ENCODE results near the gene OSBP2. TPM values are rescaled to one million over a fixed set of nuclear protein-coding genes. Genes with fewer than 3 reads are reported as not detected.

Gene OSBP2
- total RNA-seq, 1 donor from 2014 or later: 15.8 TPM

DNA sequence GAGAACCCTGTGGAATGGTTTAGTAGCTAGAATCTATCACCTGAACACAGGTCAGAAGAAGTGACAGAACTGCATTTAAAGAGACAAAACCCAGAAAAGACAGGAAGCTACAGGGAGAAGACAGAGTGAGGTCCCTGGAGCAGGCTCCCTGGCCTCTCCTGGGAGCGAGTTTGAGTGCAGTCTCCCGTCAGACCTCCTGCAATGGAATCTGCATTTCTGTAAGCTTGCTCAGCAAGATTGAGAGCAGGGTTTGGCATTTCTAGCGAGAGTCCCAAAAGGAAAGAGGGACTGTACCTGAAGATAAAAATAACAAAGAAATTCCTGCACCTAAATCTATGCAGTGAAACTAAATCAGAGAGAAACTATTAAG is 199.7 kb downstream of the OSBP2 start:
- no peaks in the 10 kb centered on the region for H3K27me3 Mint-ChIP-seq (ENCODE audit: low read depth)
- TF ChIP-seq, protein P1, sequence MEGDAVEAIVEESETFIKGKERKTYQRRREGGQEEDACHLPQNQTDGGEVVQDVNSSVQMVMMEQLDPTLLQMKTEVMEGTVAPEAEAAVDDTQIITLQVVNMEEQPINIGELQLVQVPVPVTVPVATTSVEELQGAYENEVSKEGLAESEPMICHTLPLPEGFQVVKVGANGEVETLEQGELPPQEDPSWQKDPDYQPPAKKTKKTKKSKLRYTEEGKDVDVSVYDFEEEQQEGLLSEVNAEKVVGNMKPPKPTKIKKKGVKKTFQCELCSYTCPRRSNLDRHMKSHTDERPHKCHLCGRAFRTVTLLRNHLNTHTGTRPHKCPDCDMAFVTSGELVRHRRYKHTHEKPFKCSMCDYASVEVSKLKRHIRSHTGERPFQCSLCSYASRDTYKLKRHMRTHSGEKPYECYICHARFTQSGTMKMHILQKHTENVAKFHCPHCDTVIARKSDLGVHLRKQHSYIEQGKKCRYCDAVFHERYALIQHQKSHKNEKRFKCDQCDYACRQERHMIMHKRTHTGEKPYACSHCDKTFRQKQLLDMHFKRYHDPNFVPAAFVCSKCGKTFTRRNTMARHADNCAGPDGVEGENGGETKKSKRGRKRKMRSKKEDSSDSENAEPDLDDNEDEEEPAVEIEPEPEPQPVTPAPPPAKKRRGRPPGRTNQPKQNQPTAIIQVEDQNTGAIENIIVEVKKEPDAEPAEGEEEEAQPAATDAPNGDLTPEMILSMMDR (IDR thresholded peaks at IDR 0.05; ENCODE audit: unreplicated experiment): no peak
- no peak overlapping the region for H3K27ac Mint-ChIP-seq
- H3K4me3 Mint-ChIP-seq: no peak overlapping the region
- DNase-seq (ENCODE audit: low spot score in 2 of 2, unreplicated experiment in 2 of 2): no peak
- peaks cover 22% of the 10 kb centered on the region for H3K36me3 Mint-ChIP-seq
- peaks cover 8% of the 10 kb centered on the region for H3K9me3 Mint-ChIP-seq
- H3K4me1 Mint-ChIP-seq: no peaks in the 10 kb centered on the region

- TF ChIP-seq, protein P1 (IDR thresholded peaks at IDR 0.05; ENCODE audit: unreplicated experiment): no peak
- Mint-ChIP-seq H3K27me3 (ENCODE audit: low read depth) (no peaks in the 10 kb centered on the region), H3K36me3 (peaks cover 22% of the 10 kb centered on the region), H3K27ac (no peak overlapping the region), H3K4me3 (no peak overlapping the region), H3K9me3 (peaks cover 13% of the 10 kb centered on the region), H3K4me1 (no peaks in the 10 kb centered on the region)
- DNase-seq (ENCODE audit: low spot score in 2 of 2, unreplicated experiment in 2 of 2): no peak
Observed at GRCh38 chr22:30902496-30903357, 208.1 kb downstream of the OSBP2 start.

GRCh38 chr22:30903876-30904460 is 209.3 kb downstream of the OSBP2 start:
- H3K27me3 Mint-ChIP-seq (ENCODE audit: low read depth): no peaks in the 10 kb centered on the region
- peaks cover 18% of the 10 kb centered on the region for H3K36me3 Mint-ChIP-seq
- TF ChIP-seq, protein P1 (IDR thresholded peaks at IDR 0.05; ENCODE audit: unreplicated experiment): no peak
- H3K4me3 Mint-ChIP-seq: no peak overlapping the region
- H3K27ac Mint-ChIP-seq: no peak overlapping the region
- H3K9me3 Mint-ChIP-seq: peaks cover 9% of the 10 kb centered on the region
- H3K4me1 Mint-ChIP-seq: no peaks in the 10 kb centered on the region
- DNase-seq (ENCODE audit: low spot score in 2 of 2, unreplicated experiment in 2 of 2): no peak

GRCh38 chr22:30905696-30906341 is 211.1 kb downstream of the OSBP2 start:
- TF ChIP-seq, protein P1 (IDR thresholded peaks at IDR 0.05; ENCODE audit: unreplicated experiment): no peak
- H3K4me1 Mint-ChIP-seq: no peaks in the 10 kb centered on the region
- no peak for DNase-seq (ENCODE audit: low spot score in 2 of 2, unreplicated experiment in 2 of 2)
- no peaks in the 10 kb centered on the region for H3K27me3 Mint-ChIP-seq (ENCODE audit: low read depth)
- H3K4me3 Mint-ChIP-seq: no peak overlapping the region
- peaks cover 18% of the 10 kb centered on the region for H3K36me3 Mint-ChIP-seq
- peaks cover 5% of the 10 kb centered on the region for H3K9me3 Mint-ChIP-seq
- no peak overlapping the region for H3K27ac Mint-ChIP-seq

- Mint-ChIP-seq H3K27me3 (ENCODE audit: low read depth) (no peaks in the 10 kb centered on the region), H3K36me3 (peaks cover 18% of the 10 kb centered on the region), H3K27ac (no peak overlapping the region), H3K4me1 (no peaks in the 10 kb centered on the region), H3K4me3 (no peak overlapping the region), H3K9me3 (peaks cover 9% of the 10 kb centered on the region)
- DNase-seq (ENCODE audit: low spot score in 2 of 2, unreplicated experiment in 2 of 2): no peak
- TF ChIP-seq, protein P1 (IDR thresholded peaks at IDR 0.05; ENCODE audit: unreplicated experiment): no peak
Observed at GRCh38 chr22:30906411-30906810, 211.7 kb downstream of the OSBP2 start.
